Subcutaneous abdominal adipose tissue (tissue), 5 donors: ENCODE data around the gene NT5DC4.

Experiments used
- H3K27ac ChIP-seq: one replicate; pipeline ENCODE4 v1.7.0; 2013; ENCODE audit warnings: low read depth, mild to moderate bottlenecking, inconsistent platforms, low read length, moderate library complexity
- H3K27me3 ChIP-seq, 5 donors: one replicate each; pipeline ENCODE4 v1.7.0; 2013; ENCODE audit warnings: low read length in 5 of 5, inconsistent platforms in 1 of 5; ENCODE audit not compliant: control insufficient read depth in 5 of 5, insufficient read depth in 4 of 5
- H3K36me3 ChIP-seq, 5 donors: one replicate each; pipeline ENCODE4 v1.7.0; 2013; ENCODE audit warnings: low read length in 5 of 5; ENCODE audit not compliant: control insufficient read depth in 5 of 5, insufficient read depth in 5 of 5
- H3K4me1 ChIP-seq, 5 donors: one replicate each; pipeline ENCODE4 v1.7.0; 2013; ENCODE audit warnings: low read length in 5 of 5, mild to moderate bottlenecking in 3 of 5, moderate library complexity in 1 of 5; ENCODE audit not compliant: control insufficient read depth in 5 of 5, insufficient read depth in 5 of 5
- H3K4me3 ChIP-seq, 5 donors: one replicate each; pipeline ENCODE4 v1.7.0; 2013; ENCODE audit warnings: low read length in 5 of 5, low read depth in 1 of 5
- H3K9ac ChIP-seq, 5 donors: one replicate each; pipeline ENCODE4 v1.7.0; 2013; ENCODE audit warnings: low read length in 5 of 5, mild to moderate bottlenecking in 4 of 5, moderate library complexity in 3 of 5
- H3K9me3 ChIP-seq, 5 donors: one replicate each; pipeline ENCODE4 v1.7.0; 2013; ENCODE audit warnings: low read length in 5 of 5; ENCODE audit not compliant: control insufficient read depth in 5 of 5
- donor health status: healthy.
- donor health status: healthy.
- donor health status: healthy.
- donor health status: healthy.
- donor health status: healthy.

The NT5DC4 gene

DNA sequence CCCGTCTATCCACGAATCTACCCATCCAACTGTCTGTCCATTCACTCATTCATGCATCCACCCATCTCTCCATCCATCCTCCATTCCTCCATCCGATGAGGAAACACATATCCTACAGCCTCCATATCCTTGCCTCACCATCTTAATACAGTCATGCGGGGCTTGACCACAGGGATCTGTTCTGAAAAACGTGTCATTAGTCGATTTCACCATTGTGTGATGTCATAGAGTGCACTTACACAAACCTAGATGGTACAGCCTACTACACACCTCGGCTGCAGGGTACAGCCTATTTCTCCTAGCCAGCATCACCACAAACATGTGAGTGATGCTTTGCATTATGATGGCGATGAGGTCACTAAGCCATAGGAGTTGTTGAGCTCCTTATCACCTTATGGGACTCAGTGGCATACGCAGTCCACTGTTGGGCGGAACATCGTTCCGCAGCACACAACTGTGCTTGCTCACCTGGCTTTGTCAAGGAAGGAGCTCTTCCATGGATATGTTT, 1.9 kb upstream of the NT5DC4 start:
- no peak overlapping the region for H3K27ac ChIP-seq
- no peak overlapping the region for H3K4me3 ChIP-seq
- no peak overlapping the region for H3K9ac ChIP-seq
- peaks cover 0 to 4% (median 0%) of the 10 kb centered on the region in 5 donors for H3K4me1 ChIP-seq
- H3K36me3 ChIP-seq = no peaks in the 10 kb centered on the region
- peaks cover 0 to 3% (median 0%) of the 10 kb centered on the region in 5 donors for H3K9me3 ChIP-seq
- no peaks in the 10 kb centered on the region for H3K27me3 ChIP-seq

DNA sequence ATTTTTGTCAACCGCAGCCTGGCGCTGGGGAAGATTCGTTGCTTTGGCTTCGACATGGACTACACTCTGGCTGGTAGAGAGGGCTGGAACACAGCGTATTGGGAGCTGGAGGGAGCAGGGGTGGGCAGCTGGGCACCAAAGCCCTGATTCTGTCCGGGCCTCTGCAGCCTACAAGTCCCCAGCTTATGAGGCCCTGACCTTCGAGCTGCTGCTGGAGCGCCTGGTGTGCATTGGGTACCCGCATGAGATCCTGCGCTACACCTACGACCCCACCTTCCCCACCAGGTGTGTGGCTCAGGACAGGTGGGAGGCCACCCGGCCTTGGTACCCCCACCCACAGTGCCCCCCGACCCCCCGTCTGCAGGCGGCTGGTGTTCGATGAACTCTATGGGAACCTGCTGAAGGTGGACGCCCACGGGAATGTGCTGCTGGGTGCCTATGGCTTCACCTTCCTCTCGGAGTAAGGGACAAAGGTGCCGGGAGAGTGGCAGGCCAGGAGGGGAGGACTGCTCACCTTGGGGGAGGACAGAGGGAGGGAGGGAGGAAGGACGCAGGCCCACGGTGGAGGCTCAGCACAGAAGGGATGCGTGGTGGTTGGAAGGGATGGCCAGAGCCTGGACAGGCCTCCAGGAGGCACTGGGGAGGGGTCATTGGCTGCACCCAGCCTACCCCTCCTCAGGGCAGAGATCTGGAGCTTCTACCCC, 1.2 kb downstream of the NT5DC4 start:
- no peak overlapping the region for H3K9ac ChIP-seq
- H3K27me3 ChIP-seq = no peaks in the 10 kb centered on the region
- H3K4me1 ChIP-seq = peaks cover 0 to 10% (median 6%) of the 10 kb centered on the region in 5 donors
- H3K4me3 ChIP-seq = no peak overlapping the region
- no peaks in the 10 kb centered on the region for H3K36me3 ChIP-seq
- no peak overlapping the region for H3K27ac ChIP-seq
- peaks cover 0 to 3% (median 0%) of the 10 kb centered on the region in 5 donors for H3K9me3 ChIP-seq

DNA sequence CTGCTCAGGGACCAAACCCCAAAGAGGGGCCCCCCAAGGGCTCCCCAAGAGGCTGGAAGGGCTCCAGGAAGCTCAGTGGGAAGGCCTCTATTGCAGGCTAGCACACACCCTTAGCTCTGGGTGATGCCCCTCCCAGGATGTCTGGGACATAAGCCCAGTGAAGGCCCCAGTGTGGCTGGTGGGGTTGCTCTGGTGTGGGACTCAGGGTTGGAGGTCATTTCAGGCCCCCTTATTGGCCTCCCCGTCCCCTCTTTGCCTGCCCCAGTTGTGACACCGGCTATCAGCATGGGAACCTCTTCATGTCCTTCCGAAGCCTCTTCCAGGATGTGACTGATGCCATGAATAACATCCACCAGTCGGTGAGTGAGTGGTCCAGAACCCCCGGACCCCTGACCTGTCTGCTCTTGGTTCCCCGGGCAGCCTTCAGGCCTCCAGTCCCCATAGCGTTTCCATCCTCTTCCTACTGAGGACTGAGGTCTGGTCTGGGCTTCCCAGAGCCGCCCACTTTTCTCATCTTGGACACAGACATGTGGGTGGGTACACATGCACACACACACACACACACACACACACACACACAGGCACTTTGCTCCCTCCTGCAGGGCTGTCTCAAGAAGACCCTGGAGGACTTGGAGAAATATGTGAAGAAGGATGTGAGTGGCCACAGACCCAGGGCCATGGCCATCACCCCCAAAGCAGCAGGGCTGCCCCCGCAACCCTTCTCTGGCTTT, 2.2 kb downstream of the NT5DC4 start:
- no peaks in the 10 kb centered on the region for H3K36me3 ChIP-seq
- H3K27me3 ChIP-seq = peaks cover 0 to 4% (median 0%) of the 10 kb centered on the region in 5 donors
- no peak overlapping the region for H3K4me3 ChIP-seq
- no peak overlapping the region for H3K27ac ChIP-seq
- H3K4me1 ChIP-seq = peaks cover 0 to 11% (median 6%) of the 10 kb centered on the region in 5 donors
- peaks cover 0 to 1% (median 0%) of the 10 kb centered on the region in 5 donors for H3K9me3 ChIP-seq
- no peak overlapping the region for H3K9ac ChIP-seq

DNA sequence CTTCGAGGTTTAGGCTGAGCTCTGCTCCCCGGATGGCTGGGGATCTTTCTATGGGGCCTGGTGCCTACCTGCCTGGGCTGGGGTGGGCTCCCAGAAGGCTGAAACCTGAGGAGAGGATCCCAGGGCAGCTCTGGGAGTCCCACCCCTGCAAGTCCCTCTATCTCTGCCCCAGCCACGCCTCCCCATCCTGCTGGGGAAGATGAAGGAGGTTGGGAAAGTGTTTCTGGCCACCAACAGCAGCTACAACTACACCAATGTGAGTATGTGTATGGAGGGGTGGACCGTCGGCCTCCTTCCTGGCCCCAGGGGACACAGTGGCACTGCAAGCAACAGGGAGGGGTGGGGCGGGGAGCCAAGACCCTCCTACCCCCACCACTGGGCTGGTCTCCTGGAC, 2.7 kb downstream of the NT5DC4 start:
- peaks cover 0 to 11% (median 8%) of the 10 kb centered on the region in 5 donors for H3K4me1 ChIP-seq
- peaks cover 0 to 4% (median 0%) of the 10 kb centered on the region in 5 donors for H3K27me3 ChIP-seq
- H3K27ac ChIP-seq = no peak overlapping the region
- no peak overlapping the region for H3K9ac ChIP-seq
- H3K4me3 ChIP-seq = no peak overlapping the region
- H3K36me3 ChIP-seq = no peaks in the 10 kb centered on the region
- no peaks in the 10 kb centered on the region for H3K9me3 ChIP-seq

DNA sequence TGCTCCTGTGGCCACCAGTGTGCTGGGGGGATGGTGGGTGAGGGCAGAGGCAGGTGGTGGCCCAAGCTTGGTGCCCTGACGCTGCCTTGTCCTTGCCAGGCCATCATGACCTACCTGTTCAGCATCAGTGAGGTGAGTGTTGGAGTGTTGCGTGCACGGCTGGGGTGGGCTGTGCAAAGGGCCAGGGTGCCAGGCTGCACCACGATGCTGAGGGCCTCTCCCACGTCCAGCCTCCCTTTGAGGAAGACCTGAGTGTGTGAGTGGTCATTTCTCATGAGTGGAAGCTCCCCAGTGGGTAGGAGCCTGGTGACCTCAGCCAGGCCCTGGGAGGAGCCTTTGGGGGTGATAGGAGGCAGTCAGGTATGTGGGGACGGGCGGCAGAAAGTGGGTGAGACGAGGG, 3.2 kb downstream of the NT5DC4 start:
- no peaks in the 10 kb centered on the region for H3K36me3 ChIP-seq
- no peaks in the 10 kb centered on the region for H3K9me3 ChIP-seq
- H3K27me3 ChIP-seq = peaks cover 0 to 4% (median 0%) of the 10 kb centered on the region in 5 donors
- no peak overlapping the region for H3K4me3 ChIP-seq
- H3K27ac ChIP-seq = no peak overlapping the region
- peaks cover 0 to 12% (median 11%) of the 10 kb centered on the region in 5 donors for H3K4me1 ChIP-seq
- H3K9ac ChIP-seq = no peak overlapping the region

DNA sequence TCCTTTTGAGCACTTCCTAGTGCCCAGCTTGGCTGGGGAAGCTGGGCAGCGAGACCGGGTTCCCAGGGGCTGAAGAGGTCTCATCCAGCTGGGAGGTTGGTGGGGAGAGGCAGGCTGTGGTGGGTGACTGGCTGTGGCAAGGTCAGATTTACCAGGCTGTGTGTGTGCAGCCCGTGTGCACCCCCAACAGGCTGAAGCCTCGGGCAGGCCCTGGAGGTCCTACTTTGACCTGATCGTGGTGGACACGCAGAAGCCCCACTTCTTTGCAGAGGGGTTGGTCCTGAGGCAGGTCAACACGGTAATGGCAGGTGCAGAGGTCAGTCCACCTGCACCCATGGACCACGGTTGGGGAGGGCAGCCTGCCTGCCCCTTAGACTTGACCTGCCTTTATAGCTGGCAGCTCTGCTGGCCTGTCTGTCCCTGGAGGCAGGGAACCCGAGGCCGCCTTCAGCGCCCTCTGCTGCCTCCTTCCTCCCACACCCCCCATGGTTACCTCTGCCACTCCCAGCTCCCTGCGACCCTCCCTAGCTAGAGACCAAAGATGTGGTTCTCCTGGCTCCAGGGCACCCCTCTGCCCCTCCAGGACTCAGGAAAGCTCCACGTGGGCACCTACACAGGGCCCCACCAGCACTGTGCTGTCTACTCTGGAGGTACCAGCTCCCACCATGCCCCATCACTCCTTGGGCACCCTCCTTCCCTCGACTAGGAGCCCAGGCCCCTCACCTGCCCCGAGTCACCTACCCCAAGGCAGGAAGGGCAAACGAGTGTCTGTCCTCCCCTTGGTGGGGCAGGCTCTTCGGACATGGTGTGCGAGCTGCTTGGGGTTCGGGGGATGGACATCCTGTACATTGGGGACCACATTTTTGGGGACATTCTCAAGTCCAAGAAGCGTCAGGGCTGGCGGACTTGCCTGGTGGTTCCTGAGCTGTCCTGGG, 4.0 kb downstream of the NT5DC4 start:
- no peaks in the 10 kb centered on the region for H3K36me3 ChIP-seq
- peaks cover 0 to 4% (median 0%) of the 10 kb centered on the region in 5 donors for H3K27me3 ChIP-seq
- no peaks in the 10 kb centered on the region for H3K9me3 ChIP-seq
- no peak overlapping the region for H3K27ac ChIP-seq
- peaks cover 0 to 16% (median 14%) of the 10 kb centered on the region in 5 donors for H3K4me1 ChIP-seq
- no peak overlapping the region for H3K9ac ChIP-seq
- no peak overlapping the region for H3K4me3 ChIP-seq

DNA sequence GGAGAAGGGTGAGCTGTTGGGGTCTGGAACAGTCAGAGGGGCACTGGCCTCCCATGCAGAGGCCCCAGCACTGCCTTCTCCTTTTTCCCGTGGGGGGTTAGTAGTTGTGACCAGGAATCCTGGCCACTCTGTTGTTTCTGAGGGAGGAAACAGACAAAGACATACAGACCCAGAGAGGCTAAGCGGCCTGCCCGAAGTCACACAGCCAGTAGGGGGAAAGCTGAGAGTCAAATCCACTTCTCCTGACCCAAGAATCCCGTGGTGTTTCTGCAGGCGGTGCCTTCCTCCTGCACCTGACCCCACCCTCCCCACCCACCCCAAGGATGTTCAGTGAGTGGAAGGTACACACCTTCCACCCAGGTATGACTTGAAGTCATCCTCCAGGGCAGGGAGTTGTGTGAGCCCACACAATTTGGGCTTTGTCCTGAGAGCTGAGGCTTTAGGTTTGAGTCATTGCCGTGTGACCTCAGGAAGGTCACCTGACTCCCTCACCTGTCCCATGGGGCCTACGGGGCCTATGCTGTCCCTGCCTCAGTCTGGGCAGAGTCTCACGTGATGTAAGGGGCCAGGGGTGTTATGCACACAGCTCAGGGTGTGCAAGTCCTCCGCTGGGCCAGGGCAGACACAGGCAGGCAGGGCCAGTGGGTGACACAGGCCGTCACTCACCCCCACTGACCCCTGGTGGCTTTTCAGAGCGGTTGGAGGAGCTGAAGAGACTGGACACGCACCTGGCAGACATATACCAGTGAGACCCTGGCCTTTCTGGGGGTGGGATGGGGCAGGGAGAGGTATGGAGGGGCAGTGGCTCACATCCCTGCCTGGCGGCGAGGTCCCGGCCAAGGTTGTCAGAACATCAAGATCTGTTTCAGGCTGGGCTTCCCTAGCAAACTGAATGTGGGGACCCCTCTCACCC, 5.0 kb downstream of the NT5DC4 start:
- Histone ChIP-seq H3K9ac (peak overlapping the region in 2 of 5 donors; percentile 13 to 43), H3K9me3 (no peaks in the 10 kb centered on the region), H3K4me1 (peaks cover 0 to 16% (median 11%) of the 10 kb centered on the region in 5 donors), H3K36me3 (no peaks in the 10 kb centered on the region), H3K4me3 (no peak overlapping the region), H3K27ac (no peak overlapping the region), H3K27me3 (peaks cover 0 to 4% (median 0%) of the 10 kb centered on the region in 5 donors)

DNA sequence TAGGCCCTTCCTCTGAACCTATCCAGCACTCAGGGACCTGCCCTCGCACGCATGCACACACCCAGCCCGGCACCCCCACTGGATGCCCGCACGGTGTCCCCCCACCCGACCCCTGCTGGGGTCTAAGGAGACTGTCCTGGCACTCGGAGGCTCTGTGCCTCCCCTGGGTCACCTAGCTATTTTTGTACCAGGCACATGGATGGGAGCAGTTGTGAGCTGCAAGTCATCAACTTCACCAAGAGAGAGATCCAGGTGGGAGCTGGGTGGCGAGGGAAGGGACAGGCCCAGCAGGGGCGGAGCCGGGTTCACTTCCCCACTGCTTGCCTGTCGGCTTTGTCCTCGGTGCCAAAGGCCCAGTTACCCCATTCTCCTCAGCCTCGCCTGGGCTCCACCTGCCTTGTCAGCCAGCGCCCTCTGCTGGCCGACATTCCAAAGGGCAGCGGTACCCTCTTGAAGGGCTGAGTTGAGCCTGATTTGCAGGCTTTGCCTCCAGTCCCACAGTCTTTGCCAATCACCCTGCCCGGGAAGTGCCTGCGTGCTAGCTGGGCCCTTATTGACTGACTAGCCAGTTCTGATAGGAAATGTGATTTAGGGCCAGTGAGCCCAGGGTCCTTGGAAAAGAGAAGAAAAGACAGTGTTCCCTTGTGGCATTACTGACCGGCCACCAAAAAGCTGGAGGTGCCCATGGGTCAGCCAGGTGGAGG, 5.8 kb downstream of the NT5DC4 start:
- Histone ChIP-seq H3K4me3 (no peak overlapping the region), H3K4me1 (peaks cover 0 to 16% (median 11%) of the 10 kb centered on the region in 5 donors), H3K9ac (peak overlapping the region in 2 of 5 donors; percentile 13 to 43), H3K27me3 (peaks cover 0 to 4% (median 0%) of the 10 kb centered on the region in 5 donors), H3K9me3 (no peaks in the 10 kb centered on the region), H3K27ac (no peak overlapping the region), H3K36me3 (no peaks in the 10 kb centered on the region)
